T-helper 17 cell (primary cell): ENCODE results near the gene ST8SIA6. TPM values are rescaled to one million over a fixed set of nuclear protein-coding genes. Genes with fewer than 3 reads are reported as not detected.

ENCODE experiments used
- ATAC-seq: fragments of 150-1000 bp; cut with Tn5 transposase; 2 replicates; pipeline ENCODE4 v1.10.0; 2021; ENCODE audit warnings: mild to moderate bottlenecking, moderate library complexity
- DNase-seq, 3 donors: peaks; one replicate each; pipeline versions ENCODE4 v3.0.0 to v3.0.0-alpha.2; 2020 to 2021
- H3K9me3 ChIP-seq: one replicate; pipeline ENCODE4 v1.7.0; 2013; ENCODE audit warnings: low read length, mild to moderate bottlenecking; ENCODE audit not compliant: control insufficient read depth, poor library complexity, severe bottlenecking
- H3K27ac Mint-ChIP-seq: one replicate; pipeline ENCODE4 v1.8.0; 2022; ENCODE audit warnings: mild to moderate bottlenecking, moderate library complexity, mixed read lengths
- H3K27me3 Mint-ChIP-seq: one replicate; pipeline ENCODE4 v1.8.0; 2022; ENCODE audit warnings: mixed read lengths
- H3K36me3 Mint-ChIP-seq: one replicate; pipeline ENCODE4 v1.8.0; 2022; ENCODE audit warnings: low read depth, mixed read lengths
- H3K4me1 Mint-ChIP-seq: one replicate; pipeline ENCODE4 v1.8.0; 2022; ENCODE audit warnings: mild to moderate bottlenecking, mixed read lengths
- H3K4me3 Mint-ChIP-seq: one replicate; pipeline ENCODE4 v1.8.0; 2022; ENCODE audit warnings: mild to moderate bottlenecking, moderate library complexity, mixed read lengths
- total RNA-seq, 4 donors: library from RNA in 2 of 4; stranded (reverse) in 2 of 4; gene quantifications; one replicate each; pipeline ENCODE4 v1.2.3 and lab custom pipeline; 2022 to 2026

ST8SIA6 gene
- total RNA-seq, 2 donors from 2014 or later: 0.72 to 4.1 TPM

- peaks cover 67% of the 10 kb centered on the region for H3K4me1 Mint-ChIP-seq
These were observed 25.9 kb downstream of the ST8SIA6 start for GRCh38 chr10:17428351-17429097.

GRCh38 chr10:17427666-17428350, 26.6 kb downstream of the ST8SIA6 start:
- peaks cover 6% of the 10 kb centered on the region for H3K36me3 Mint-ChIP-seq
- H3K27me3 Mint-ChIP-seq: peaks cover 15% of the 10 kb centered on the region
- peak overlapping the region; percentile 94 for H3K27ac Mint-ChIP-seq
- peaks cover 71% of the 10 kb centered on the region for H3K4me1 Mint-ChIP-seq
- DNase-seq: no peak
- peak overlapping the region; percentile 92 for H3K4me3 Mint-ChIP-seq
- peak; percentile 4 for ATAC-seq
- H3K9me3 ChIP-seq: no peaks in the 10 kb centered on the region

More at GRCh38 chr10:17428351-17429097, 25.9 kb downstream of the ST8SIA6 start:
- Mint-ChIP-seq H3K27me3 (peaks cover 15% of the 10 kb centered on the region), H3K4me3 (peak overlapping the region; percentile 92), H3K36me3 (peaks cover 6% of the 10 kb centered on the region), H3K27ac (peak overlapping the region; percentile 94)
- DNase-seq: peak; percentile 51 to 68 (median 52)
- no peaks in the 10 kb centered on the region for H3K9me3 ChIP-seq
- ATAC-seq: peak; percentile 92

GRCh38 chr10:17427201-17427600, 27.2 kb downstream of the ST8SIA6 start:
- H3K36me3 Mint-ChIP-seq: peaks cover 6% of the 10 kb centered on the region
- ATAC-seq: no peak
- peak overlapping the region; percentile 68 for H3K4me3 Mint-ChIP-seq
- peak overlapping the region; percentile 94 for H3K27ac Mint-ChIP-seq
- DNase-seq: no peak
- no peaks in the 10 kb centered on the region for H3K9me3 ChIP-seq
- H3K4me1 Mint-ChIP-seq: peaks cover 76% of the 10 kb centered on the region
- peaks cover 15% of the 10 kb centered on the region for H3K27me3 Mint-ChIP-seq

GRCh38 chr10:17426263-17426750, 28.1 kb downstream of the ST8SIA6 start:
- DNase-seq (no peak), ATAC-seq (no peak)
- no peaks in the 10 kb centered on the region for H3K9me3 ChIP-seq
- peaks cover 3% of the 10 kb centered on the region for H3K36me3 Mint-ChIP-seq
- H3K27me3 Mint-ChIP-seq: peaks cover 7% of the 10 kb centered on the region
- peak overlapping the region; percentile 94 for H3K27ac Mint-ChIP-seq
- H3K4me1 Mint-ChIP-seq: peaks cover 72% of the 10 kb centered on the region
- peak overlapping the region; percentile 82 for H3K4me3 Mint-ChIP-seq

GRCh38 chr10:17425584-17426262, 28.7 kb downstream of the ST8SIA6 start:
- Mint-ChIP-seq H3K36me3 (peaks cover 2% of the 10 kb centered on the region), H3K4me3 (peak overlapping the region; percentile 82), H3K4me1 (peaks cover 71% of the 10 kb centered on the region), H3K27ac (peak overlapping the region; percentile 94), H3K27me3 (peaks cover 2% of the 10 kb centered on the region)
- no peaks in the 10 kb centered on the region for H3K9me3 ChIP-seq
- DNase-seq (peak in 1 of 3 donors; percentile 27), ATAC-seq (peak; percentile 67)

- H3K27me3 Mint-ChIP-seq: no peaks in the 10 kb centered on the region
- peak overlapping the region; percentile 39 for H3K27ac Mint-ChIP-seq
- no peaks in the 10 kb centered on the region for H3K9me3 ChIP-seq
- no peaks in the 10 kb centered on the region for H3K36me3 Mint-ChIP-seq
- H3K4me3 Mint-ChIP-seq: peak overlapping the region; percentile 52
- ATAC-seq (no peak), DNase-seq (no peak)
- peaks cover 57% of the 10 kb centered on the region for H3K4me1 Mint-ChIP-seq
These were observed 30.7 kb downstream of the ST8SIA6 start for GRCh38 chr10:17423632-17424186.

GRCh38 chr10:17422931-17423330, 31.5 kb downstream of the ST8SIA6 start:
- H3K4me1 Mint-ChIP-seq: peaks cover 50% of the 10 kb centered on the region
- H3K27me3 Mint-ChIP-seq: no peaks in the 10 kb centered on the region
- H3K27ac Mint-ChIP-seq: peak overlapping the region; percentile 39
- H3K36me3 Mint-ChIP-seq: no peaks in the 10 kb centered on the region
- no peaks in the 10 kb centered on the region for H3K9me3 ChIP-seq
- no peak overlapping the region for H3K4me3 Mint-ChIP-seq
- no peak for ATAC-seq
- no peak for DNase-seq

GRCh38 chr10:17418249-17418648, 36.1 kb downstream of the ST8SIA6 start:
- no peak overlapping the region for H3K4me3 Mint-ChIP-seq
- H3K9me3 ChIP-seq: no peaks in the 10 kb centered on the region
- no peaks in the 10 kb centered on the region for H3K27me3 Mint-ChIP-seq
- no peak overlapping the region for H3K27ac Mint-ChIP-seq
- H3K4me1 Mint-ChIP-seq: peaks cover 19% of the 10 kb centered on the region
- ATAC-seq (no peak), DNase-seq (no peak)
- H3K36me3 Mint-ChIP-seq: peaks cover 9% of the 10 kb centered on the region

GRCh38 chr10:17416442-17417211, 37.8 kb downstream of the ST8SIA6 start:
- peaks cover 13% of the 10 kb centered on the region for H3K4me1 Mint-ChIP-seq
- H3K27ac Mint-ChIP-seq: no peak overlapping the region
- H3K27me3 Mint-ChIP-seq: no peaks in the 10 kb centered on the region
- H3K36me3 Mint-ChIP-seq: peaks cover 9% of the 10 kb centered on the region
- DNase-seq: no peak
- H3K4me3 Mint-ChIP-seq: no peak overlapping the region
- no peak for ATAC-seq
- no peaks in the 10 kb centered on the region for H3K9me3 ChIP-seq

- no peak overlapping the region for H3K27ac Mint-ChIP-seq
- H3K4me3 Mint-ChIP-seq: no peak overlapping the region
- peaks cover 9% of the 10 kb centered on the region for H3K36me3 Mint-ChIP-seq
These were observed 39.2 kb downstream of the ST8SIA6 start for GRCh38 chr10:17415046-17415658.

GRCh38 chr10:17414484-17414883, 39.9 kb downstream of the ST8SIA6 start:
- H3K4me1 Mint-ChIP-seq: peaks cover 20% of the 10 kb centered on the region

More at GRCh38 chr10:17415046-17415658, 39.2 kb downstream of the ST8SIA6 start:
- ATAC-seq (no peak), DNase-seq (no peak)
- Mint-ChIP-seq H3K4me1 (peaks cover 16% of the 10 kb centered on the region), H3K27me3 (no peaks in the 10 kb centered on the region)
- H3K9me3 ChIP-seq: no peaks in the 10 kb centered on the region

GRCh38 chr10:17413876-17414275, 40.5 kb downstream of the ST8SIA6 start:
- no peak overlapping the region for H3K27ac Mint-ChIP-seq
- no peak for DNase-seq
- H3K4me1 Mint-ChIP-seq: peaks cover 23% of the 10 kb centered on the region
- H3K9me3 ChIP-seq: no peaks in the 10 kb centered on the region
- peaks cover 9% of the 10 kb centered on the region for H3K36me3 Mint-ChIP-seq
- no peak for ATAC-seq
- no peak overlapping the region for H3K4me3 Mint-ChIP-seq
- H3K27me3 Mint-ChIP-seq: no peaks in the 10 kb centered on the region

More at GRCh38 chr10:17414484-17414883, 39.9 kb downstream of the ST8SIA6 start:
- DNase-seq (no peak), ATAC-seq (no peak)
- H3K27me3 Mint-ChIP-seq: no peaks in the 10 kb centered on the region
- peaks cover 9% of the 10 kb centered on the region for H3K36me3 Mint-ChIP-seq
- H3K4me3 Mint-ChIP-seq: no peak overlapping the region
- H3K27ac Mint-ChIP-seq: no peak overlapping the region
- no peaks in the 10 kb centered on the region for H3K9me3 ChIP-seq
